Measurements from ENCODE around the gene PIGL.
"Not testable (repeated sequence)": the region's sequence is repeated elsewhere in the genome, so short reads cannot be mapped to it uniquely, and the experiment has no call there.

The PIGL gene

DNA sequence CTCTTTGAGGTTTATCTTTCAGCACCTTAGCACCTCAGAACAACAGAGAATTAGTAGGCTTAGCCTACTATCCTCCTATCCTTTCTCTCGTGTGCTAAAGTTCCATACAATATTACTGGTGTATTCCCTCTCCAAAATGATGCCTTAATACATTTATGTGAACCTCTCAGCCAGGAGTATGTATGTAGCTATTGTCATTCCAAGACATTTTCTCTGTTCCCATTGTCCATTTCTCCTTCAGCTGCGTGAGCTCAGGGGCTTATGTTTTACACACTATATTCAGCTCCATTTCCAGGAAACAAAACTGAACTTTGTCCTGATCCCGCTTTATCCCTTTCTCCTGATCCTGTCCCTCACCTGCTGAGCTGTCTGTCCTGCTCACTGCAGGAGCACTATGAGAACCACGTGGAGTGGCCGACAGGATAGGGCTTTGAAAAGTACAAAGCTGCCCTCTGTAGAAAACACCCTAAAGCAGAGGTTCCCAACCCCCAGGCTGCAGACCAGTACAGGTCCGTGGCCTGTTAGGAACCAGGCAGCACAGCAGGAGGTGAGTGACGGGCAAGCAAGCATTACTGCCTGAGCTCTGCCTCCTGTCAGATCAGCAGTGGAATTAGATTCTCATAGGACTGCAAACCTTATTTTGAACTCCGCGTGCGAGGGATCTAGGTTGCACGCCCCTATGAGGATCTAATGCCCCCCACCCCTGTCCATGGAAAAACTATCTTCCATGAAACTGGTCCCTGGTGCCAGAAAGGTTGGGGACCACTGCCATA lies 80.5 kb downstream of the PIGL start:
- no peaks in the 10 kb centered on the region for H3K4me1 ChIP-seq (ENCODE audit: control insufficient read depth, low read depth, low read length)
- peaks cover 7% of the 10 kb centered on the region for H3K36me3 ChIP-seq (ENCODE audit: control insufficient read depth, low read depth, low read length)
- H3K27ac ChIP-seq (ENCODE audit: low read length): no peak overlapping the region
- no peak overlapping the region for H3K9ac ChIP-seq (ENCODE audit: low read length)
- H3K9me3 ChIP-seq (ENCODE audit: control insufficient read depth, low read depth, low read length): no peaks in the 10 kb centered on the region
- no peaks in the 10 kb centered on the region for H3K27me3 ChIP-seq (ENCODE audit: control insufficient read depth, insufficient read depth, low read length)
- no peak overlapping the region for H3K4me3 ChIP-seq (ENCODE audit: low read length)

DNA sequence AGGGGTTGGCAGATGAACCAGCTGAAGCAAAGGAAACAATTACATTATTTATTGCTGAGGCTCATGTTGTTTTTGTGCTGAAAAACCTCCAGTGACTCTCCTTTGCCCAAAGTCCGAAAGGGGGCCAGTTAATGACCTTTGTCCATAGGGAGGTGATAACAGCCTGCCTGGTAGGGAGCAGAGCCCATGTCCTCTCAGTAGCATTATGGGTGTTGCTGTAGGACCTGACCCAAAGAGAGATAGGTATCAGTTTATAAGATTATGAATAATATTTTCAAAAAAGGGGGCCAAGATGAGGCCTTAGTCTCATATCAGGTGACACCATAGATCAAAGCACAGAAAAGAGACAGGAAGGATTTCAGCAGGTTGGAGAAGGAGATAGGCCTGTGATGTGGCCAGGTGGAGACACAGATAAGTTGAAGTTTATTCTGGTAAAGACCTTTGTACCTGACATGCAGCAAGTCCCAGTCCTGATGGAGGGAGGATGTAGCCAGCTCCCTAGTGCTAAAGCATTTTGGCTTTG lies 81.2 kb downstream of the PIGL start:
- H3K9me3 ChIP-seq (ENCODE audit: control insufficient read depth, low read depth, low read length): no peaks in the 10 kb centered on the region
- peaks cover 7% of the 10 kb centered on the region for H3K36me3 ChIP-seq (ENCODE audit: control insufficient read depth, low read depth, low read length)
- H3K27me3 ChIP-seq (ENCODE audit: control insufficient read depth, insufficient read depth, low read length): no peaks in the 10 kb centered on the region
- no peak overlapping the region for H3K9ac ChIP-seq (ENCODE audit: low read length)
- H3K4me1 ChIP-seq (ENCODE audit: control insufficient read depth, low read depth, low read length): no peaks in the 10 kb centered on the region
- no peak overlapping the region for H3K27ac ChIP-seq (ENCODE audit: low read length)
- H3K4me3 ChIP-seq (ENCODE audit: low read length): no peak overlapping the region

DNA sequence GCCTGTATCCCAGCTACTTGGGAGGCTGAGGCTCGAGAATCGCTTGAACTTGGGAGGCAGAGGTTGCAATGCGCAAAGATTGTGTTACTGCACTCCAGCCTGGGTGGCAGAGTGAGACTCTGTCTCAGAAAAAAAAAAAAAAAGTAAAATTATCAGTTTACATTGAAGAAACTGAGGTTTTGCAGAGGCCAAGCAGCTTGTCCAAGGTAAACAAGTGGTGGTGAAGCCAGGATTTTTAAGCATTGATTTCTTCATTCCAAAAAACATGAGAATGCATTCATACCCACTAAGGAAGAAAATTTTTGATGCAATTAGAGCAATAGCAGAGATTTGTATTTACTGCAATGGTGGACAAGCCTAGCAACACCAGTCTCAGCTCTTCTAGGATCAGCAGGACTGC lies 83.5 kb downstream of the PIGL start:
- Histone ChIP-seq H3K27me3 (ENCODE audit: control insufficient read depth, insufficient read depth, low read length) (no peaks in the 10 kb centered on the region), H3K4me3 (ENCODE audit: low read length) (no peak overlapping the region), H3K4me1 (ENCODE audit: control insufficient read depth, low read depth, low read length) (no peaks in the 10 kb centered on the region), H3K9me3 (ENCODE audit: control insufficient read depth, low read depth, low read length) (no peaks in the 10 kb centered on the region), H3K27ac (ENCODE audit: low read length) (no peak overlapping the region), H3K9ac (ENCODE audit: low read length) (no peak overlapping the region), H3K36me3 (ENCODE audit: control insufficient read depth, low read depth, low read length) (peaks cover 7% of the 10 kb centered on the region)

DNA sequence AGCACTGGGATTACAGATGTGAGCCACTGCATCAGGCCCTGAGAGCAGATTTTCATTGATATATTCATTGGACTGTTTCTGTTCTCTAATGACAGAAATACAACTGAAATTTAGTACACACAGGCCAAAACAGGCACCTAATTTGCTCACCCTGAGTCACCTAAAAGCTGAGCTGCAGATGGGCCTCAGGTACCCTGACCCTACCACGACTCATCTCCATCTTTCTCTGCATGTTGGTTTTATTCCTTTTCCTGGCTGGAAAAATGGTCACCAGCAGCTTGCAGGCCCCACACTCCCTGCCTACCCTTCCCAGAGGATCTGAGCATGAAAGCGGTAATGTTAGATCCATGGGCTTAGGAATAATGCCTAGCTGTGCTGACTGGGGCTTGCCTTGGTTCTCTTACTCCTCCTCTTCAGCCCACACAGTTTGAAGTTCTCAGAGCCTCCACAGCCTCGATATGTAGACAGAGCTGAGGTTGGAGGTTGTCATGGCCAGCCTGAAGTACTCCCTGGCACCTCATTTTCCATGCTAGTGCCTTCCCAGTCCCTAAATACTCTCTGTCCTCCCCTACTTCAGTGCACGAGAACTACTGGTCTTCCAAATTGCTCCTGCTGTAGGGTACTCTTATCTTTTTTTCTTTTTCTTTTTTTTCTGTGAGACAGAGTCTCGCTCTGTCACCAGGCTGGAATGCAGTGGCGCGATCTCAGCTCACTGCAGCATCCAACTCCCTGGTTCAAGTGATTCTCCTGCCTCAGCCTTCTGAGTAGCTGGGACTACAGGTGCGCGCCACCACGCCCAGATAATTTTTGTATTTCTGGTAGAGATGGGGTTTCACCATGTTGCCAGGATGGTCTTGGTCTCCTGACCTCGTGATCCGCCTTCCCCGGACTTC lies 85.2 kb downstream of the PIGL start:
- H3K4me3 ChIP-seq (ENCODE audit: low read length): no peak overlapping the region

DNA sequence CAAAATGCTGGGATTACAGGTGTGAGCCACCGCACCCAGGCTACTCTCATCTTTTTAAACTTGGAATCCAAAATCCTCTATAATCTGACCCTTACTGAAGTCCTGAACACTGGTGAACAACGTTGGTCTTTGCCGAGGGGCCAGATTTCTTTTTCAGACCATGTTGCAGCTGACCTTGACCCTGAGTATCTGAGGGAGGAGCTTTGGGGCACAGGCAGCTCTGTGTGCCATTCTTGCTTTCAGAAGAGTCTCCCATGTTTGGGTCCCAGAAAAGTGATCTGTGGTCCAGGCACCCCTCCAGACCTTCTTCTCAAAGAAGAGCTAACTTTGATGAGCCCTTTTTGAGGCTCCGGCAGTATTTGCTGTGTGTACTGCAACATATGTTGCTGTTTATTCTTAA lies 85.8 kb downstream of the PIGL start:
- Histone ChIP-seq H3K36me3 (ENCODE audit: control insufficient read depth, low read depth, low read length) (peaks cover 7% of the 10 kb centered on the region), H3K4me1 (ENCODE audit: control insufficient read depth, low read depth, low read length) (no peaks in the 10 kb centered on the region), H3K9me3 (ENCODE audit: control insufficient read depth, low read depth, low read length) (no peaks in the 10 kb centered on the region), H3K4me3 (ENCODE audit: low read length) (no peak overlapping the region), H3K27ac (ENCODE audit: low read length) (no peak overlapping the region), H3K9ac (ENCODE audit: low read length) (no peak overlapping the region), H3K27me3 (ENCODE audit: control insufficient read depth, insufficient read depth, low read length) (no peaks in the 10 kb centered on the region)

More for the DNA sequence above, 85.2 kb downstream of the PIGL start:
- Histone ChIP-seq H3K4me1 (ENCODE audit: control insufficient read depth, low read depth, low read length) (no peaks in the 10 kb centered on the region), H3K36me3 (ENCODE audit: control insufficient read depth, low read depth, low read length) (peaks cover 7% of the 10 kb centered on the region), H3K27me3 (ENCODE audit: control insufficient read depth, insufficient read depth, low read length) (no peaks in the 10 kb centered on the region), H3K27ac (ENCODE audit: low read length) (no peak overlapping the region), H3K9ac (ENCODE audit: low read length) (no peak overlapping the region), H3K9me3 (ENCODE audit: control insufficient read depth, low read depth, low read length) (no peaks in the 10 kb centered on the region)

DNA sequence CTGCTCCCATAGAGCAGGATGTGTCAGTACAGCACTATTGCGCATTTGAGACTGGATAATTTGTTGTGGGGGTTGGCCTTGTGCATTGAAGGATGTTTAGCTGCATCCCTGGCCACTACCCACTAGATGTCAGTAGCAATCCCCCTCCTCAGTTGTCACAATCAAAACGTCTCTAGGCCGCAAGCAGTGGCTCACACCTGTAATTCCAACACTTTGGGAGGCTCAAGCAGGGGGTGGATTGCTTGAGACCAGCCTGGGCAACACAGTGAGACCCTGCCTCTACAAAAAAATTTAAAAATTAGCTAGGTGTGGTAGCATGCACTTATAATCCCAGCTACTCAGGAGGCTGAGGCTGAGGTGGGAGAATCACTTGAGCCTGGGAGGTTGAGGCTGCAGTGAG lies 87.8 kb downstream of the PIGL start:
- Histone ChIP-seq H3K27ac (ENCODE audit: low read length) (no peak overlapping the region), H3K36me3 (ENCODE audit: control insufficient read depth, low read depth, low read length) (peaks cover 5% of the 10 kb centered on the region), H3K4me3 (ENCODE audit: low read length) (no peak overlapping the region), H3K27me3 (ENCODE audit: control insufficient read depth, insufficient read depth, low read length) (no peaks in the 10 kb centered on the region), H3K9ac (ENCODE audit: low read length) (no peak overlapping the region), H3K4me1 (ENCODE audit: control insufficient read depth, low read depth, low read length) (no peaks in the 10 kb centered on the region), H3K9me3 (ENCODE audit: control insufficient read depth, low read depth, low read length) (no peaks in the 10 kb centered on the region)

DNA sequence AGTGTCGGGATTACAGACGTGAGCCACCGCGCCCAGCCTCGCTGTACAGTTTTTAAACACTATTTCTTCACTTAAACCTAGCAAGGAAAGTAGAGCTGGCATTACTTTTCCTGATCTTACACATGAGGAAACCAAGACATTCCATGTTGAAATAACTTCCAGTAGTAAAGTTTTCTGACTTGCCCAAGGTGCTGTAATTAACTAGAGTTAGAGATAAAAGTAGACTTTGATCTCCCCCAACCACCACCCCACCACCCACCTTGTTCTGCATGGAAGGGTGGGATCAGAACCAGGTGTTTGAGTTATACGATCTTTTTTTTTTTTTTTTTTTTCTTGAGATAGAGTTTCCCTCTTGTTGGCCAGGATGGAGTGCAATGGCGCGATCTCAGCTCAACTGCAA lies 89.2 kb downstream of the PIGL start:
- H3K4me3 ChIP-seq (ENCODE audit: low read length): no peak overlapping the region
- peaks cover 3% of the 10 kb centered on the region for H3K36me3 ChIP-seq (ENCODE audit: control insufficient read depth, low read depth, low read length)
- no peaks in the 10 kb centered on the region for H3K9me3 ChIP-seq (ENCODE audit: control insufficient read depth, low read depth, low read length)
- no peak overlapping the region for H3K9ac ChIP-seq (ENCODE audit: low read length)
- H3K27me3 ChIP-seq (ENCODE audit: control insufficient read depth, insufficient read depth, low read length): no peaks in the 10 kb centered on the region
- H3K27ac ChIP-seq (ENCODE audit: low read length): no peak overlapping the region
- H3K4me1 ChIP-seq (ENCODE audit: control insufficient read depth, low read depth, low read length): no peaks in the 10 kb centered on the region

DNA sequence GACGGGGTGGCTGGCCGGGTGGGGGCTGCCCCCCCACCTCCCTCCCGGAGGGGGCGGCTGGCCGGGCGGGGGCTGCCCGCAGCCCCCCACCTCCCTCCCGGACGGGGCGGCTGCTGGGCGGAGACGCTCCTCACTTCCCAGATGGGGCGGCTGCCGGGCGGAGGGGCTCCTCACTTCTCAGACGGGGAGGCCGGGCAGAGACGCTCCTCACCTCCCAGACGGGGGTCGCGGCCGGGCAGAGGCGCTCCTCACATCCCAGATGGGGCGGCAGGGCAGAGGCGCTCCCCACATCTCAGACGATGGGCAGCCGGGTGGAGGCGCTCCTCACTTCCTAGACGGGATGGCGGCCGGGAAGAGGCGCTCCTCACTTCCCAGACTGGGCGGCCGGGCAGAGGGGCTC lies 95.1 kb downstream of the PIGL start:
- not testable (repeated sequence) for H3K27me3 ChIP-seq (ENCODE audit: control insufficient read depth, insufficient read depth, low read length); H3K27ac ChIP-seq (ENCODE audit: low read length); H3K9me3 ChIP-seq (ENCODE audit: control insufficient read depth, low read depth, low read length); H3K9ac ChIP-seq (ENCODE audit: low read length); H3K4me3 ChIP-seq (ENCODE audit: low read length); H3K4me1 ChIP-seq (ENCODE audit: control insufficient read depth, low read depth, low read length); H3K36me3 ChIP-seq (ENCODE audit: control insufficient read depth, low read depth, low read length)

DNA sequence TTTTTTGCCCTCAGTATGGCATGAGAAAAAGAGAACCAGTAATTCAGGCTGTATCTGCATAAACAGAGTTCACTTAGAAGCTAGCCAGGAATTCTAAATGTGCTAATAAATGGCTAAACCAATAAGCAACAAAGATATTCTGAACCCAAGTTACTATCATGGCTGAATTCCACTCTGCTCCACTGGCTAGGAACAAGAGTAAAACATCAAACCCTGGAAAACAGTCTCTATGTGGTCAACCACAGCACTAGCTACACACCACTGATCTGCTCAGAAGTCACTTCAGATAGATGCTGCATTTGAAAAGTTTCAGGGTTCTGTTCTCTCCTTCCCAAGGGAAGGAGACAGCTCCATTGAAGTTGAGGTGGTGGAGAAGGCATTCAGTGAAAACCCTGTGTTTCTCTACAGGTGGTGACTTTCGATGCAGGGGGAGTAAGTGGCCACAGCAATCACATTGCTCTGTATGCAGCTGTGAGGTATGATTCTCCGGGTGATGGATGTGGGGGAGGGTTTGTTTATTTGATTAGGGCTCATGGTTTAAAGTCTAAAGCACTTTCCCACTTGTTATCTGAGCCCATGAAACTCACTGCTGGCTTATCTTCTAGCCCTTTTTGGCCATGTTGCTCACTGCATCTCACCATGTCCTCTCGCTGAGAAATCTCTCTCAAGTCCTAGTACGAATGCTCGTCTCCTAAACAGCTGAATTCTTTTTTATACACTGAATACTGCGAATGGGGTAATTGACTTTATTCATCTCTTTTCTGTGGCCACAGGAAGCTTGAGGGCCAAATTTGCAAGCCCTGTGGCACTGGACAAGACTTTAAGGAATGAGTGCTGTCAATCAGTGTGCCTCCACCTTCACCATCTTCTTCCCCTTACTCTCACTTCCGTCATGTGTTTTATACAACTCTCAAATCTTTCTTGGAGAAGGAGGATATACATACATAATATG lies 96.4 kb downstream of the PIGL start:
- peaks cover 3% of the 10 kb centered on the region for H3K36me3 ChIP-seq (ENCODE audit: control insufficient read depth, low read depth, low read length)
- H3K27ac ChIP-seq (ENCODE audit: low read length): no peak overlapping the region
- no peak overlapping the region for H3K9ac ChIP-seq (ENCODE audit: low read length)
- H3K27me3 ChIP-seq (ENCODE audit: control insufficient read depth, insufficient read depth, low read length): no peaks in the 10 kb centered on the region
- no peaks in the 10 kb centered on the region for H3K4me1 ChIP-seq (ENCODE audit: control insufficient read depth, low read depth, low read length)
- H3K4me3 ChIP-seq (ENCODE audit: low read length): no peak overlapping the region
- no peaks in the 10 kb centered on the region for H3K9me3 ChIP-seq (ENCODE audit: control insufficient read depth, low read depth, low read length)

DNA sequence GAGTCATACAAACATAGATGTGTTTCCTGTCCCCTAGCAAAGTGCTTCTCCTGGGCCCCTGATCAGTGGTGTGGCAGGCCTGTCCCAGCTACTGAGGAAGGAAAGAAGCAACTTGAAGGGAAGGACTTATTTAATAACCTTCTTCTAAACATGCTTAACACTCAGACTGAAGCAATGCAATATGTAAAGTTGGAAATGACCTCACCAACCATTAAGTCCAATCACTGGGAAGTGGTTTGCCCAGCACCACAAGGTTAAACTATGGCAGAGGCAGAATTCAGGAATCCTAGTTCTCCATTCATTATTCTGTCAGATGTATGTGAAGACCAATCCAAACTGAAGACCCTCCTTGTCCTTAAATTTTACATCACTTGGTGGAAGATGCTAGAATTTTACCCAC lies 97.2 kb downstream of the PIGL start:
- no peak overlapping the region for H3K27ac ChIP-seq (ENCODE audit: low read length)
- peaks cover 3% of the 10 kb centered on the region for H3K36me3 ChIP-seq (ENCODE audit: control insufficient read depth, low read depth, low read length)
- no peak overlapping the region for H3K9ac ChIP-seq (ENCODE audit: low read length)

DNA sequence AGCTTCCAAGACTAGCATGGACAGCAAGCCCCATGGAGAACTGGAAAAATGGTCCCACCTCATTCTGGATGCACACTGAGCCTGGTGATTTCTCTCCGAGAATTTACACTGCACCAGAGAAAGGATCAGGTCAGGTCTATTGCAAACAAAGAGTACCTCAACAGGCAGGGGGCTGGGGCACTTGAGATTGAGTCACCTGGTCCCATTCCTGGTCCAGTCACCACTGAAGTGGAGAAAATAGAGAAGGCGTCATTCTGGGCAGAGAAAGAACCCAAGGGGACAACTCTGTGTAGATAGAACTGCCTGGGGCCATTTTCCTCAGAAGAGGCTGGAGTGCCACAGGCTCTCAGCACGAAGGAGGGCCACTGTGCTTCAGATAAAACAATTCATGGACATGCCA lies 97.8 kb downstream of the PIGL start:
- Histone ChIP-seq H3K27ac (ENCODE audit: low read length) (no peak overlapping the region), H3K9me3 (ENCODE audit: control insufficient read depth, low read depth, low read length) (no peaks in the 10 kb centered on the region), H3K27me3 (ENCODE audit: control insufficient read depth, insufficient read depth, low read length) (no peaks in the 10 kb centered on the region), H3K9ac (ENCODE audit: low read length) (no peak overlapping the region), H3K36me3 (ENCODE audit: control insufficient read depth, low read depth, low read length) (peaks cover 3% of the 10 kb centered on the region), H3K4me3 (ENCODE audit: low read length) (no peak overlapping the region), H3K4me1 (ENCODE audit: control insufficient read depth, low read depth, low read length) (no peaks in the 10 kb centered on the region)

More for the DNA sequence above, 97.2 kb downstream of the PIGL start:
- Histone ChIP-seq H3K4me3 (ENCODE audit: low read length) (no peak overlapping the region), H3K9me3 (ENCODE audit: control insufficient read depth, low read depth, low read length) (no peaks in the 10 kb centered on the region), H3K4me1 (ENCODE audit: control insufficient read depth, low read depth, low read length) (no peaks in the 10 kb centered on the region), H3K27me3 (ENCODE audit: control insufficient read depth, insufficient read depth, low read length) (no peaks in the 10 kb centered on the region)
